RPMI8226 (cell line): ENCODE measurements around the gene SNTA1.
"Not testable (repeated sequence)": the region's sequence is repeated elsewhere in the genome, so short reads cannot be mapped to it uniquely, and the experiment has no call there.

Source experiments
- DNase-seq: peaks from one replicate; pipeline ENCODE4 v3.0.0-alpha.2; 2015

SNTA1 gene

GRCh38 chr20:33391722-33392415, 51.7 kb downstream of the SNTA1 start:
- DNase-seq = no peak

- DNase-seq = not testable (repeated sequence)
Measured at GRCh38 chr20:33389326-33389725, 54.2 kb downstream of the SNTA1 start.

GRCh38 chr20:33388268-33388667, 55.3 kb downstream of the SNTA1 start:
- no peak for DNase-seq

GRCh38 chr20:33387177-33387576, 56.4 kb downstream of the SNTA1 start:
- DNase-seq = no peak

GRCh38 chr20:33386673-33387072, 56.9 kb downstream of the SNTA1 start:
- DNase-seq = no peak

- no peak for DNase-seq
Measured at GRCh38 chr20:33377366-33377765, 66.2 kb downstream of the SNTA1 start.

GRCh38 chr20:33373735-33374605, 69.6 kb downstream of the SNTA1 start:
- no peak for DNase-seq

GRCh38 chr20:33372993-33373441, 70.5 kb downstream of the SNTA1 start:
- peak; percentile 17 for DNase-seq

GRCh38 chr20:33370291-33370690, 73.3 kb downstream of the SNTA1 start:
- no peak for DNase-seq

GRCh38 chr20:33362898-33363297, 80.7 kb downstream of the SNTA1 start:
- DNase-seq = no peak

- no peak for DNase-seq
Measured at GRCh38 chr20:33359399-33360261, 83.9 kb downstream of the SNTA1 start.
